Activated CD4-positive, alpha-beta T cell treated with anti-CD3 and anti-CD28 coated beads for 1 hour (primary cell): ENCODE measurements around the gene NLK.
"Not testable (repeated sequence)": the region's sequence is repeated elsewhere in the genome, so short reads cannot be mapped to it uniquely, and the experiment has no call there.

ENCODE experiments used
- DNase-seq: peaks from one replicate; pipeline ENCODE4 v3.0.0-alpha.2; 2020

Gene NLK

DNA sequence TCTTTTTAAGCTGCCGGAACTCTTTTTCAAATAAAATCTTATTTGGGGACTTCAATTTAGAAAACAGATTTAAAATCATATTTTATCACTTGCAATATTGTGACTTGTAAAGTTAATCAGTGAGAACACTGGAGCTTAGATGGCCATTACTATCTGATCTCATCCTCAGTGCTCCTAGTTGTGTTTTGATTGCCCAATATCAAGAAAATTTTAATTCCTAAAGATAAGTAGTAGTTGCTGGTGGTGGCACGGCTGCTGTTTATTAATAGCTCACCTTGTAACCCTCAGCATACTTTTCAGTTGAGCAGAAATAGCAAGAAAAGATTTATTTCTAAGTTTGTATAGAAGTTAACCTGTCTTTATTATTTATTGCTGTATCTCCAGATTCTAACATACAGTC lies 124.0 kb downstream of the NLK start:
- no peak for DNase-seq

DNA sequence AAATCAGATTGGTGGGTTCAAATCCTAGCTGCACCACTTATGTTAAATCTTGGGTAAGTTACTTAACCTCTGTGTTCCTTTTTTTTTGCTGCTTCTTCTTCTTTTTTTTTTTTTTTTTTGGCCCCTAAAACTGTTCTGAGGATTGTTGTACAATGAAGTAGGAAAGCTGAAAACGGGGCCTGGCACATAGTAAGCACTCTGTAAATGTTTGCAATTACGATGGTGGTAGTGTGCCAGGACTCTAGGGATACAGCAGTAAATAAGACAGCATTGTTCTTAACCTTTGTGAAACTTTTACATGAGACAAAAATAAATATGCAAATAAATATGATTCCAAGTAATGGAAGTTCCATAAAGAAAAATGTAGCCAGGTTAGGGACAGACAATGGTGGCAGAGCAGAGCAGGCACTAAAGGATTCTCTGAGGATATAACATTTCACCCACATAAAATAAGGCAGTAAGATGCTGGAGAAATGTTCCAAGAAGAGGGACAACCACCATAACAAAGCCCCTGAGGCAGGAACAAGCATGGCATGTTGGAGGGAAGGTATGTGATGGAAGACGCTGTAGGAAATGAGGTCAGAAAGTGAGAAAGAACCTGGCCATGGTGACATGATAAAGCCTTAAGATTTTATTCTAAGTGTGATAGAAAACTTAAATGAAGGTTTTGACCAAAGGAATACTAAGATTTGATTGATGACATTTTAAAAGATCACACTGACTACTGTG lies 127.3 kb downstream of the NLK start:
- no peak for DNase-seq

DNA sequence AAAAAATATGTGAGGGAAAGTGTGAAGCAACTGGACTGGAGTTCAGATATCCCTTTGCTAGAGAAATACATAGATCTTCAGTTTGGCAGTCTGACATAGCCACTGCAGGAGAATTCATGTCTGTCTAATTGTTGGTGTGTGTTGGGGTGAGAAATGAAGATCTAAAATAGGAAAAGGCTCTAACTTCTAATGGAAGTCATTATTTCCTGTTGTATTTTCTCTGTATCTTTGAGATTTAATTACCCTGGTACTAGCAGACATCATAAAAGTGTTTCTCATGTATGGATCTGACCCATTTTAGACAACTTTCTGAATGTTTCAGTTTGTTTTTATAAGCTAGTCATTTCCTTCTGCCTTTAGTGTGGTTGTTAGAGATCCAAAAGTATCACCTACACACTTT lies 128.3 kb downstream of the NLK start:
- no peak for DNase-seq

DNA sequence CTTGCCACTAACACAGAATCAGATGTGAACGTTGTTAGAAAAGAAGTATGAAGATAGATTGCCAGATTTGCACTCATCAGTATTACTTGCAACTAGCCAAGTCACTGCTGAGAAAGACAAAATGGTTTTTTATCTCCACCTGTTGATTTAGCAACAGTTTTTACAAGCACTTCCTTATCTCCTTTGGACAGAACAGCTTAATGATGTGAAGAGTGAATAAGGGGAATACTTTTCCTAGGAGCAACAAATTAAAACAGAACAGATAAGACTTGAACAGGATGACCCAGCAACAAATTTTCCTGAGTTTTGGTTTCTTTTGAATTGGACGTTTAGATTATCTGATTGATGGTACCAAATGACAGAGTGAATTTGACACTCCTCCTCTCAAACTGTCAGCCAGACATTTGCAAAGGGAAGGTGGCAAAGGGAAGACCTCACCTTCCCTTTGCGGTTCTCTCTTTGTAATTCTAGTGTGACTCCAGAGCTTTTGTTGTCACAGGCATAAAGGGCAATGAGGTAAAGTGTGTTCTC lies 130.6 kb downstream of the NLK start:
- no peak for DNase-seq

DNA sequence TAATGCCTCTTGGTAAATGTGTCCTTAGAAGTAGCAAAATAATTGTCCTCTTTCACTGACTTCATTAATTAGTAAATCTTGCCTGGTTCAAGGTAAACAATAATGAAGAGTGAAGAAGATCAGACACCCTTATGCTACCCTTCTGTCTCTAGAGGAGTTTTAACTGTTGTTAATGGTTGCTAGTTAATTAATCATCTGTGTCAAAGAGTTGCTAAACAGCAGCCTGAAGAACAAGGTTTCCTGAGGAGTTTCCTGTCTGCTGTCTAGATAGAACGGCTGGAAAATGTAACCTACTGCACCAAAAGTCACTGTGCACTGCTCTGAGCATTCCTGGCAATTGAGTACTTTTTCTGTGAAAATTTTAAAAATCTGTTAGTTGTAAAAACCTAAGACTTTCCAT lies 131.3 kb downstream of the NLK start:
- no peak for DNase-seq

DNA sequence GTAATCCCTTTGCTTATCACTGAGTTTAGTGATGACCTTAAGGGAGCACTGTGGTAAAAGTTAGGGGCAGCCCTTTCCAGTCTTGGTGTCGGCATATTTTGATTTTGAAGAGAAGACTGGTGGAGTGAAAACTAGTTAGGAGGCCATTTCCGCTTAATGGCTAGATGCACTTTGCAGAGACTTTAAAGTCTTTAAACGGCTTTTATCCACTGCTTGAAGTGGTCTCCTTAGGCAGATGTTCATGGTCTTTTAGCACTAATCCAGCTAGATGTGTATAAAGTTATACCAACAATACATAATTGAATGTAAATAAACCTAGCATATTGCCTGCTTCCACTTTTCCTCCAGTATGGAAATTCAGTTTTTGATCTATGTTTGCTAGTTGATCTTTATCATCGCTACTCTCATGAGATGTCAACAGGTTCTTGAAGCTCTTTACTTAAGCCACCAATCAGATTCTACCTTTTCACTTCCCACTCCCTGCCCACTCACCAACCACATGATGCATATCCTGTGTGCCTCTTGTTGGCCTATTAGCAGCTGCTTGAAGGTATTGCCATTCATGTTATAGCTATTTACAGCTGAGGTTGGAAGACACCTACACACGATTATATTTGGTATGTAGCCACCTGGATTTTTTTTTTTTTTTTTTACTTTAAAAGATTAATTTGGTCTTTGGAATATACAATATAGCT lies 132.0 kb downstream of the NLK start:
- DNase-seq = no peak

DNA sequence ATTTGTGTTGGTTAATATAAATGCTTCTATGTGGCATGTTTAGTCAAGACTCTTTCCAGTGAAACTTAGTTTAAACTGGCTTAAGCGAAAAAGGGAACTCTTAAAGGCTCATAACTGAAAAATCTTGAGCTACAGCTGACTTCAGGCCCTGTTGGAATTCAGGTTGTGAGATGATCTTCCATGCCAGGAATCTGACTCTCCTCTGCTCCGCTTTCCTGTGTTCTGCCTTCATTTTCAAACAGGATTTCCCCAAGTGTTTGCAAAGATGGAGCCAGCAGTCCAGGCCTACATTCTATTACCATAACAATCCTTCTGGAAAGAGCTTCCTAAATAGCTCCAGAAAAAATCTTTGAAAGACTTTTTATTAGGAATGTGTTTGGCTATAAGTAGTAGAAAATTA lies 134.9 kb downstream of the NLK start:
- DNase-seq = no peak

DNA sequence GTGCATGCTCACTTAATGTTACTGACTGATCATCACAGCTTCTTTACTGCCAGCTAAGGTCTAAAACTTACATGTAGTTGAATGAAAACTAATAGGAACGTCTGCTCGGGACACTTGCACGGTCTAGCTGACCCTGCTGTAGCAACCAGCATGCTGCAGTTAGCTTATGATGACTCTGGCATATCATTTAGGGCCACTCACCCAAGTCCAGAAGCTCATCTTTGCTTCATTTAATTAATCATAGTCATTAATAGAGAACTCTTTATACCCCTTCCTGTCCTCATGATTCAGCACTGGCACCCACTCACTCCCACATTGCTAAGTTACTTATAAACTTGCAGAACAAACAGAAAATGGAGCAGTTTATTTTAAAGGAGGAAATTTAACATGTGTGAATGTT lies 136.3 kb downstream of the NLK start:
- DNase-seq = no peak

DNA sequence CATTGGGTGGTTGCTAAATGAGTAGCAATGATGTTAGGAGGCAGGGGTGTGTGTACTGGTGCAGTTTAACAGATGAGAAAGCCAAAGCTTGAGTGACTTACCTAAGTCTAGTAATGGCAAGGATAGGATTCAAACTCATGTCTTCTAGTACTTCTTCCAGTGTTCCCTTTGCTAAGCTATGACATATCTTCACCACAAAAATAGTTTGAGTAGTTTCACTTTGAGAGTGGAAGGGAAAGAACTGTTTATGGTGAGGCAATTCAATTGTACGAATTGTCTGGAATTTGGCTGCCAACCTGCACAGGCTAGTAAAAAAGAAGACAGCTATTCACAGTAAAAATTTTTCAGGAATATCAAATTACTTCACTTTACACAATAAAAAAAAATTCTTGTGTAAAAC lies 138.0 kb downstream of the NLK start:
- DNase-seq = no peak

DNA sequence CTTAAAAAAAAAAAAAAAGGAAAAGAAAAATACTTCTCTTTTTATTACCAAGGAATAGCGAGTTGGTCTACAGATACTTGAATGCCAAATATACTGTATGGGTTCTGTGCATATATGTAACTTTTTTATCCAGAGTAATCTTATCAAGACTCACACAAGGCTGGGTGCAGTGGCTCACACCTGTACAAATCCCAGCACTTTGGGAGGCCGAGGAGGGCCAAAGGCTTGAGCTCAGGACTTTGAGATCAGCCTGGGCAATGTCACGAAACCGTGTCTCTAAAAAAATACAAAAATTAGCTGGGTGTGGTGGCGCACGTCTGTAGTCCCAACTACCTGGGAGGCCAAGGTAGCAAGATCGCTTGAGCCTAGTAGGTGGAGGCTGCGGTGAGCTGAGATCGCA lies 139.1 kb downstream of the NLK start:
- DNase-seq = no peak

DNA sequence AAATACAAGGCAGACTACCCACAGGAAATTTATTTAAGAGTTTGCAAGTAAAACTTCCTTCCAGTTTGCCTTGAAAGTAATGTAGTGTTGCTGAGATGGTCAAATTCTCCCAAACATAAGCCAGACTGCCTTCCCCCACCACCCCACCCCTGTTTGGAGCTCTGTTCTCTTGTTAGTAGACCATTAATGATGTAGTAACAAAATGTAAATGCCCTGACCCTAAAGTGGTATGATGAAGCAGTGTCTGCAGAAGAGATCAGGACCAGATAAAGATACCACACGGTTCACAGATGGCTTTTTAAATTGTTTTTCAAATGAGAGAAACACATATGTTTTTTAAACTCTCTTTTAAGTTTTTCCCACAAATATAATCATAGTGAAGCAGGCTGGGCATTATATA lies 140.1 kb downstream of the NLK start:
- DNase-seq = no peak

DNA sequence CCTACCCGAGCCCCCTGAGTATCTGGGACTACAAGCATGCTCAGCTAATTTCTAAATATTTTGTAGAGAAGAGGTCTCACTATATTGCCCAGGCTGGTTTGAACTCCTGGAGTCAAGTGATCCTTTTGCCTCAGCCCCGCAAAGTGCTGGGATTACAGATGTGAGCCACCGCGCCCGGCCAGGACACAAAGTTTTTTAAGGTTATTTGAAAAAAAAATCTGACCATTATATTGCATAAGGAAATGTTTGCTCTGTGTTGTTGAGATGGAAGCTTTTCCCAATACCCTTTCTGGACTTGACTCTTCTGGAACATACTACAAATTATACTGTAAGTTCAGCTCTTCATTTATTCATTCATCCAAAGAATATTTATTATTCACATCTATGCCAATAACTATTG lies 143.2 kb downstream of the NLK start:
- no peak for DNase-seq

DNA sequence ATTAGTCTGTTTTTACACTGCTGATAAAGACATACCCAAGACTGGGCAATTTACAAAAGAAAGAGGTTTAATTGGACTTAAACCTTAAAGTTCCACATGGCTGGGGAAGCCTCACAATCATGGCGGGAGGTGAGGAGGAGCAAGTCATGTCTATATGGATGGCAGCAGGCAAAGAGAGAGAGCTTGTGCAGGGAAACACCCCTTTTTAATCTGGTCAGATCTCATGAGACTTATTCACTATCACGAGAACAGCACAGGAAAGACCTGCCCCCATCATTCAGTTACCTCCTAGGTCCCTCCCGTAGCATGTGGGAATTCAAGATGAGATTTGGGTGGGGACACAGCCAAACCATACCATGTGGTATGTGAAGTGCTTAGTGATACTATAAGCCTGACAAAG lies 144.0 kb downstream of the NLK start:
- not testable (repeated sequence) for DNase-seq

DNA sequence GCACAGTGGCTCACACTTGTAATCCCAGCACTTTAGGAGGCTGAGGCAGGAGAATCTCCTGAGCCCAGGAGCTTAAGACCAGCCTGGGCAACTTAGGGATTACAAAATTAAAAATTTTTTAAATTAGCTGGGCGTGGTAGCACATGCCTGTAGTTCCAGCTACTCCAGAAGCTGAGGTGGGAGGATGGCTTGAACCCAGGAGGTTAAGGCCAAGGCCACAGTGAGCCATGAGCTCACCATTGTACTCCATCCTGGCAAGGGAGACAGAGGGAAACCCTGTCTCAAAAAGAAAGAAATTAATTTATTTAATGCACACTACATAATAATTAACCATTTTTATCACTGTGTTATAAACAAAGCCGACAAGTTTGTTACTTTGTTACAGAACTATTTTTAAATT lies 145.5 kb downstream of the NLK start:
- DNase-seq = no peak

DNA sequence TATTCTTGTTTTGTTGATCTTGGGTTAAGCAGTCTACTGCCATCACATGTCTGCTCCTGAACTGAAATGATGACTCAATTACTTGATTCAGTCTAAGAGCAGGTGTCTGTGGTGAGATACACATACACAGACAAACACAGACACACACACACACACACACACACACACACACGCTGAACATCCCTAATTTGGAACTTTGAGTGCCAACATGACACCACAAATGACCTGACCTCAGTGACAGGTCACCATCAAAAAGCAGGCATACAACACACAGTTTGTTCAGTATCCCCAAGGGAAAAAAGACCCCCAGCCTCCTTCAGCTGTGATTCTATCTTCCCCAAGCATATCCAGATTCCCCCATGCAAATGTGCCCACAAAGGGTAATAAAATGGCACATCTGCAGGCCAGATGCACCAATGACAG lies 146.4 kb downstream of the NLK start:
- no peak for DNase-seq

DNA sequence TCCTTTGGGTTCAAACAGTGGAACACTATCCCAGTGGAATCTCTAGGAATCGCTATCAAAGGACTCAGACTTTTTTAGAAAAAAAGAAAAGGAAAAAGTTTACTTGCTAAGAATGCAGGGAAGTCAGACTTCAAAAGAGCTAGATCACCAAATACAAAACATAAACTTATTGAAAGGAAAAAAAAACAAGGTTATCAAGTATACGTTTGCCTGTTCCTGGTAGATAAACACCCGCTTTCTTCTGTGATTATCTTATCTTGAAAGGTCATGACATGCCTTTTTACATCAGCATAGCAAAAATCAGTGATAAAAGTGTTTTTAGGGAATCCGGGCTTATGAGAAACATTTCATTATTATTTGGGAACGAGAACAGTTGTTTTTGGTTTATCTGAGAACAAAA lies 147.2 kb downstream of the NLK start:
- no peak for DNase-seq

DNA sequence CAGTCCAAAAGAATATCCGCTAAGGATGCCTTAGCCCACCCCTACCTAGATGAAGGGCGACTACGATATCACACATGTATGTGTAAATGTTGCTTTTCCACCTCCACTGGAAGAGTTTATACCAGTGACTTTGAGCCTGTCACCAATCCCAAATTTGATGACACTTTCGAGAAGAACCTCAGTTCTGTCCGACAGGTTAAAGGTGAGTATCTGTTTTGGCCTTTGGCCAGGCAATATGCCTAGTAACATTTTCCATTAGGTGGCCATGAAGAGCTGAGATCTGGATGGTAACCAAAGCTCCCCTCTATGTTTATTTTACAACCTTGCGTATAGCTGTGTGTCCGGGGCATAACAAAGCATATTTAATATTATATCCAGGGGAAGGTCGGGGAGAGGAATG lies 148.5 kb downstream of the NLK start:
- no peak for DNase-seq

DNA sequence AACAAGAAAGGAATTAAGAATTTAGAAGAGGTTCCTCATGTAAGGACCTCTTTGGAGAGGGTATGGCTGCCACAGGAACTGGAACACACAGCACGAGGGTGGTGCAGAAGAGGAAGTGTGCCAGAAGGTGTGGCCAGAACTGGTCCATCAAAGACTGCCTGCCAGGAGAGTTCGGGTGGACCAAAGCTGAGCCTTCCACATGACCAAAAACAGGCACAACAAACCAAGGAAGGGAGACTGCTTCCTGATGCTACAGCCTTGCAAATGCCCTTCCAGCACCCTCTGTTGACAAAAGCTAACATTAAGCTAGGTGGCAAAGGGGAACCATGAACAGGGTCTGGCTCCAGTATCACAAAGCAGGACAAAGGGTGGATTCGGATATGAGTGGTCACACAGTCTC lies 150.8 kb downstream of the NLK start:
- DNase-seq = no peak

DNA sequence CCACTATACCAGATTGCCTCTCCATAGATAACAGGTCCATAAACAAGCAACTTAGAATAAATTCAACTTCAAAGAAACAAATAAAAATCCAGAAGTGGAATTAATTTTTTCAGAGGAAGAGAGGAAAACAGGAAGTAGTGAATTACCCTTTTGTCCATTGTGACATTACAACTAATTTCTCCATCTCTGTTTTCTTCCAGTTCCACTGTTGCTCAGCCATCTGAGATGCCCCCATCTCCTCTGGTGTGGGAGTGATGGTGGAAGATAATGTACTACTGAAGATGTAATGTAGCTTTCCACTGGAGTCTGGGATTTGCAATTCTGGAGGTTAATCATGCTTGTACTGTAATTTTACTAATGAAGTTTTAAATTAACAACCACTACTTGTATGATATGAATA lies 151.9 kb downstream of the NLK start:
- no peak for DNase-seq

DNA sequence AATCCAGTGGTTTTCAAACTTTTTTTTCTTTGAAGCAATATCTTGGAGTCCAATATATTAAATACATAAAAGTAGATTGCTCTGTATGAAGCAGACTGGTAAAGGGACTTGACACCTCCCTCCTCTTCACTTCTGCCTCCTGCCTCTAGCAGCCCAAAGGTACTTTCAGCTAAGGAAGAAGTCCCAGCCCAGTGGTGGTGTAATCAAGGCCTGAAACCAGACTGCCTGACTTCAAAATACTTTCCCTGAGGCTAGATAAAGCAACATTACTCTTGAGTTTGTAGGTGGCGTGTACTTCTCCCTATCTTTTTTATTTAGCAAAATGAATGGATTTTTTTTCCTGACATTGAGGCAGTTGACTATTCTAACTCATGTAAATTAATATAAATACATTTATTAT lies 154.2 kb downstream of the NLK start:
- no peak for DNase-seq

DNA sequence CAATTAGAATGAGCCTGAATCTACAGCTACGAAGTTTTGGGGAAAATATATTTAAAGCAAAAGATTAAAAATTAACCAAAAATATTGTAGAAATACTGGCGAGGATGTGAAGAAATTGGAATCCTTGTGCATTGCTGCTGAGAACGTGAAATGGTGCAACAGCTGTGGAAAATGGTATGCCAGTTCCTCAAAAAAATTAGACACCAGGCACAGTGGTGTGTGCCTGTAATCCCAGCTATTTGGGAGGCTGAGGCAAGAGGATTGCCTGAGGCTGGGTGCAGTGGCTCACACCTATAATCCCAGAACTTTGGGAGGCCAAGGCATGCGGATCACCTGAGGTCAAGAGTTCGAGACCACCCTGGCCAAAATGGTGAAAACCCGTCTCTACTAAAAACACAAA lies 156.6 kb downstream of the NLK start:
- DNase-seq = no peak

DNA sequence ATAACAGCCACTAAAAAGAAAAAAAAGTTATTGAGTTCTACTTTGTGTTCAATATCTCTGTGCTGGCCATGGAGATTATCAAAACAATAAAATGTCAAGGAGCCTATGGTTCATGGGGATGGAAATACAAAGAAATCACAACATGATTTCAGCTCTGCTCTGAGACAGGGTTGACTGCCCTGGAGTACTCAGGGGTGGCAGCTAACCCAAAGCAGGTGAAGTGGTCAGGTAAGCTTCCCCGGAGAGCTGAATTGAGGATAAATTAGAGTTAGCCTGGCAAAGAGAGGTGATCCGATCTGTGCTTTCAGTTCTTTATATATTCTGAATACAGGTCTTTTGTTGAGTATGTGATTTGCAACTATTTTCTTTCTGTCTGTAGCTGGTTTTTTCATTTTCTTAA lies 157.3 kb downstream of the NLK start:
- no peak for DNase-seq

DNA sequence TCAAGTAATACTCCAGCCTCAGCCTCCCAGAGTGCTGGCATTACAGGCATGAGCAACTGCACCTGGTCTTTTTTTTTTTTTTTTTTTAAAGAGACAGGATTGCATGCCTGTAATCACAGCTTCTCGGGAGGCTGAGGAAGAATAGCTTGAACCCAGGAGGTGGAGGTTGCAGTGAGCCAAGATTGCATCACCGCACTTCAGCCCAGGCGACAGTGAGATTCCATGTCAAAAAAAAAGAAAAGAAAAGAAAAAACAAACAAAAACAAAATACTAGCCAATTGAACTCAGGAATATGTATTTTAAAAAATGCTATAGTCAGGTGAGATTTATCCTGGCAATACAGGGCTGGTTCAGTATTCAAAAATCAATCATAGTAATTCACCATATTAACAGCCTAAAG lies 158.8 kb downstream of the NLK start:
- DNase-seq = no peak

DNA sequence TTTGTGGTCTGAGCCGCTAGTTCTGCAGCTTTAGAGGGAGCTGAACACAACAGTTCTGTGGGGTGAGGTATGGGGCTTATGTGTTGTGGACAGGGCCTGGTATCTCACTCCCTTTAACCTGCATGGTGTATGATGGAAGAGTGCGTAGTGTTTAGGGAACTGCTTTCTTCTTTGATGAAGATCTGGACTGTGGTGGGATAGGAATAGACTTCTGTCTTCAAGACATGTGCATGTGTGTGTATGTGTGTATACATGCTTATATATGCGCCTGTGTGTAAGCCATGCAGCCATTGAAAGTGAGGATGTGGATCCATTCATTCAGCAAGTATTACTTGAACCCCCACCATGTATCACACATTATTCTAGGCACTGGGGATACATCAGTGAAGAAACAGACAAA lies 161.8 kb downstream of the NLK start:
- no peak for DNase-seq

DNA sequence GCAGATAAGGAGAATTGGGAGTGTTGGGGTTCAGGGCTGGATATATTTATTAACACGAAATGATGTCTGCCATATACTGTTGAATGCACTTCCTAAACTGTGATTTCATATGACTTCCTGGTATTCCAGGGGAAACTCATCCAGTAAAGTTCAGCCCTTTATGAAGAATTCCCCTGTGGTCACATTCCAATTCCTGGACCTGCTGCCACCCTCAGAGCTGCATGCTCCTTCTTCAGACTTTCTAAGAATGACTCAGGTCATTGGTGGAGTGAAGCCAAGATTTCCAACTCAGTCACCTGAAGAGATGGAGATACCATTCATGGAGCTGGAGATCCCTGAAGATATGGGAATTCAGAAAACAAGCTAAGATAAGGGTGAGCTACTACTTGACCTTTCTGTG lies 162.3 kb downstream of the NLK start:
- DNase-seq = no peak
